ENCODE measurements around the gene ZNF784.
A peak's percentile ranks its signal among the peaks of the same experiment; 100 is the strongest.

ZNF784 gene

GRCh38 chr19:55620410-55621204, 3.8 kb downstream of the ZNF784 start:
- no peak for DNase-seq (ENCODE audit: low read depth)

- no peak for DNase-seq (ENCODE audit: low read depth)
Measured at GRCh38 chr19:55619286-55619685, 5.1 kb downstream of the ZNF784 start.

- DNase-seq (ENCODE audit: low read depth): no peak
Measured at GRCh38 chr19:55618426-55618825, 5.9 kb downstream of the ZNF784 start.

GRCh38 chr19:55617426-55617825, 6.9 kb downstream of the ZNF784 start:
- DNase-seq (ENCODE audit: low read depth): no peak

GRCh38 chr19:55616395-55616875, 7.9 kb downstream of the ZNF784 start:
- no peak for DNase-seq (ENCODE audit: low read depth)

GRCh38 chr19:55615543-55616394, 8.6 kb downstream of the ZNF784 start:
- no peak for DNase-seq (ENCODE audit: low read depth)

- no peak for DNase-seq (ENCODE audit: low read depth)
Measured at GRCh38 chr19:55614711-55615542, 9.4 kb downstream of the ZNF784 start.

GRCh38 chr19:55613930-55614710, 10.2 kb downstream of the ZNF784 start:
- DNase-seq (ENCODE audit: low read depth): no peak

- no peak for DNase-seq (ENCODE audit: low read depth)
Measured at GRCh38 chr19:55613396-55613795, 11.0 kb downstream of the ZNF784 start.

GRCh38 chr19:55611983-55612645, 12.3 kb downstream of the ZNF784 start:
- DNase-seq (ENCODE audit: low read depth): no peak

- no peak for DNase-seq (ENCODE audit: low read depth)
Measured at GRCh38 chr19:55611300-55611982, 12.9 kb downstream of the ZNF784 start.

GRCh38 chr19:55609326-55609725, 15.0 kb downstream of the ZNF784 start:
- DNase-seq (ENCODE audit: low read depth): no peak

- DNase-seq (ENCODE audit: low read depth): no peak
Measured at GRCh38 chr19:55606817-55607216, 17.5 kb downstream of the ZNF784 start.

- DNase-seq (ENCODE audit: low read depth): no peak
Measured at GRCh38 chr19:55606471-55606787, 17.9 kb downstream of the ZNF784 start.

- peak; percentile 53 for DNase-seq (ENCODE audit: low read depth)
Measured at GRCh38 chr19:55605637-55606470, 18.5 kb downstream of the ZNF784 start, which contains the start of gene ZNF865. TSS of gene ZNF865 (plus strand) at chr19:55605647. CDS start at chr19:55613619, 7,972 bp downstream.

- peak; percentile 97 for DNase-seq (ENCODE audit: low read depth)
Measured at GRCh38 chr19:55605207-55605636, 19.1 kb downstream of the ZNF784 start.

- no peak for DNase-seq (ENCODE audit: low read depth)
Measured at GRCh38 chr19:55603581-55604292, 20.6 kb downstream of the ZNF784 start.

- DNase-seq (ENCODE audit: low read depth): no peak
Measured at GRCh38 chr19:55603115-55603514, 21.3 kb downstream of the ZNF784 start.

Data from T-helper 22 cell (primary cell).